Peyer's patch (tissue), 4 donors: ENCODE data around the gene GRIPAP1. TPM values are rescaled to one million over a fixed set of nuclear protein-coding genes. Genes with fewer than 3 reads are reported as not detected.

Source experiments
- DNase-seq, 3 donors: peaks; one replicate each; pipeline ENCODE4 v3.0.0-alpha.2; 2017 to 2019
- H3K27ac ChIP-seq, 4 donors: fragments of 200-600 bp; sonication (generic); one replicate each; pipeline ENCODE4 v1.5.1; 2016 to 2019
- H3K27me3 ChIP-seq, 2 donors: fragments of 200-600 bp; sonication (generic); one replicate each; pipeline ENCODE4 v1.5.1; 2019
- H3K36me3 ChIP-seq, 3 donors: fragments of 200-600 bp; sonication (generic); one replicate each; pipeline ENCODE4 v1.5.1; 2016 to 2019
- H3K4me1 ChIP-seq, 4 donors: fragments of 200-600 bp; sonication (generic); one replicate each; pipeline ENCODE4 v1.5.1; 2016 to 2019
- H3K4me3 ChIP-seq, 4 donors: fragments of 200-600 bp; sonication (generic); 1 replicate in 3 of 4; 2 replicates in 1 of 4; pipeline ENCODE4 v1.5.1; 2016 to 2019; ENCODE audit warnings: mild to moderate bottlenecking in 1 of 4
- H3K9me3 ChIP-seq, 4 donors: fragments of 200-600 bp; sonication (generic); one replicate each; pipeline ENCODE4 v1.5.1; 2016 to 2019; ENCODE audit warnings: mild to moderate bottlenecking in 1 of 4
- POLR2A ChIP-seq, 2 donors: fragments of 450-650 bp; IDR thresholded peaks; one replicate each; pipeline ENCODE4 v1.5.1; 2017; ENCODE audit warnings: antibody characterized with exemption in 2 of 2, mild to moderate bottlenecking in 2 of 2, moderate library complexity in 2 of 2
- total RNA-seq, 4 donors: library from RNA; depleted of rRNA; stranded (reverse); fragments of >200 nt; gene quantifications; one replicate each; pipeline ENCODE4 v1.1.0, GENCODE V29; 2016
- TF ChIP-seq, protein P1 (sequence below), 6 experiments: fragments of 450-650 bp in 4 of 6; fragments of 200-600 bp in 2 of 6; sonication (generic) in 1 of 6; IDR thresholded peaks; one replicate each; pipeline ENCODE4 v1.5.1; 2017 to 2019; ENCODE audit warnings: antibody characterized with exemption in 6 of 6, mild to moderate bottlenecking in 3 of 6, moderate library complexity in 1 of 6

The GRIPAP1 gene
- total RNA-seq, 4 donors from 2014 or later: 32.4 to 139 (median 70.9) TPM

DNA sequence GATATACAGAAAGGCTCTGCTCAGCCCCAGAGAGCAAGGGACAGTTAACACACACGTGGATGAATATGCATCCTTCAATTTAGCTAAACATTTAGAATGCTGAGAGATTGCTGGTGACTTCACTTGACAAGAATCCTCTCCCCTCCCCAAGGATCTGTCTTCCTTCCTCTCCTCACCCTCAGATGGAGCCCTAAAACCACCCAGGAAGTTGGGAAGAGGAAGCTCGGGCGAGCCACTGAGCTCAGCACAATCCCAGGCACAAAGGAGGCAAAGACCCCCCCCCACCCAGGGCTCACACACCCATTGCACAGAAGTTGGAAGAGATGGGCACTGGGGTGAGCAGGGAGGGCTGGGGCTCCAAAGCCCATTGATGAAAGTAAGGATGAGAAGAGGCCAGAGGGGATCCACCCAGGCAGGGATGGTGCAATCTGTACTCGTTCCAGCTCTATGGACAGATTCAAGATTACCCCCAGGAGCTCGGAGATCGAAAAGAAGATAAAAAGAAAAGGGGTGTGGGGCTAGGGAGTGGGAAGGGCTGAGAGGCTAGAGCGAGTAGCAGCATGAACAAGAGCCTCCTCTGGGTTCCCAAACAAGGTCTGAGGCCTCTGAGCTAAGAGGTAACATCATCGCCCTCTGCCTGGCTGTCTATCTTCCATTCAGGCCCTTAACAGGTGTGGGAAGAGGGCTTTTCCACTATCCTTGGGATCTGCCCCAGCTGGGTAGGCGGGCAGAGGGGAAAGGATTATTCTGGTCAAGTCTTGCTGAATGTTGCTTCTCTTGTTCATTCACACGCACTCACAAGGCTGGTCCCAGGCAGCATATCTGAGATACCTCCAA is 39.9 kb upstream of the GRIPAP1 start:
- H3K9me3 ChIP-seq: no peaks in the 10 kb centered on the region
- no peak for DNase-seq
- peaks cover 0 to 24% (median 0%) of the 10 kb centered on the region in 3 donors for H3K36me3 ChIP-seq
- H3K4me3 ChIP-seq: peak overlapping the region; percentile 52 to 93 (median 80)
- H3K27me3 ChIP-seq: no peaks in the 10 kb centered on the region
- no peak for TF ChIP-seq POLR2A (IDR thresholded peaks at IDR 0.05)
- TF ChIP-seq, protein P1, sequence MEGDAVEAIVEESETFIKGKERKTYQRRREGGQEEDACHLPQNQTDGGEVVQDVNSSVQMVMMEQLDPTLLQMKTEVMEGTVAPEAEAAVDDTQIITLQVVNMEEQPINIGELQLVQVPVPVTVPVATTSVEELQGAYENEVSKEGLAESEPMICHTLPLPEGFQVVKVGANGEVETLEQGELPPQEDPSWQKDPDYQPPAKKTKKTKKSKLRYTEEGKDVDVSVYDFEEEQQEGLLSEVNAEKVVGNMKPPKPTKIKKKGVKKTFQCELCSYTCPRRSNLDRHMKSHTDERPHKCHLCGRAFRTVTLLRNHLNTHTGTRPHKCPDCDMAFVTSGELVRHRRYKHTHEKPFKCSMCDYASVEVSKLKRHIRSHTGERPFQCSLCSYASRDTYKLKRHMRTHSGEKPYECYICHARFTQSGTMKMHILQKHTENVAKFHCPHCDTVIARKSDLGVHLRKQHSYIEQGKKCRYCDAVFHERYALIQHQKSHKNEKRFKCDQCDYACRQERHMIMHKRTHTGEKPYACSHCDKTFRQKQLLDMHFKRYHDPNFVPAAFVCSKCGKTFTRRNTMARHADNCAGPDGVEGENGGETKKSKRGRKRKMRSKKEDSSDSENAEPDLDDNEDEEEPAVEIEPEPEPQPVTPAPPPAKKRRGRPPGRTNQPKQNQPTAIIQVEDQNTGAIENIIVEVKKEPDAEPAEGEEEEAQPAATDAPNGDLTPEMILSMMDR (IDR thresholded peaks at IDR 0.05): no peak
- H3K4me1 ChIP-seq: peaks cover 0 to 16% (median 0%) of the 10 kb centered on the region in 4 donors
- peak overlapping the region; percentile 83 to 99 (median 96) for H3K27ac ChIP-seq

DNA sequence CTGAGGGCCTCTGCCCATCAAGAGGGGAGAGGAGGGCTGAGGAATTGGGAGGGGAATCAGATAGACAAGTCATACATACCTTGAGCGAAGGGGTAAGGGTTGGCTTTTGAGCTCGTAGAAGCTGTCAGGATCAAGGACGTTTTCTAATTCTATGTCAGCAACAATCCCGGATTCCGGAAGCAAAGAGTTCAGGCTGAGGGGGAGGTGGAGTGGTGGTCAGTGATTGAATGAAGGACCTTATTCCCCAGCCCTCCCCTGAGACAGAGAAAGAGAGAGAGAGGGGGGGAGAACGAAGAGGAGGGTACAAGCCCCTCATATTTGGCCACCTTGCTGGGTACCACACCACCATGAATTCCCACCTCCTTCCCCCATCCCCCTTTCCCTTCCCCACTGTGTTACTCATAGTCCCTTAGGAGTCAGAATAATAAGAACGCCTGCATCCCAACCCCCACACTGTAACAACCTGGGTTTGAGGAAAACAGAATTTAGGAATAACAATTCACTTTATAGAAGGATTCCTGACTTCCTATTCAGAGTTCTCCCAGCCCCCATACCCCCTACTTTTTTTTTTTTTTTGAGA is 38.4 kb upstream of the GRIPAP1 start:
- no peaks in the 10 kb centered on the region for H3K9me3 ChIP-seq
- peaks cover 0 to 31% (median 0%) of the 10 kb centered on the region in 3 donors for H3K36me3 ChIP-seq
- H3K4me3 ChIP-seq: peak overlapping the region in 2 of 4 donors; percentile 17 to 27
- H3K27ac ChIP-seq: peak overlapping the region; percentile 32 to 99 (median 60)
- H3K4me1 ChIP-seq: peaks cover 0 to 16% (median 0%) of the 10 kb centered on the region in 4 donors
- TF ChIP-seq, protein P1 (IDR thresholded peaks at IDR 0.05): no peak
- TF ChIP-seq POLR2A (IDR thresholded peaks at IDR 0.05): no peak
- H3K27me3 ChIP-seq: no peaks in the 10 kb centered on the region
- DNase-seq: no peak

DNA sequence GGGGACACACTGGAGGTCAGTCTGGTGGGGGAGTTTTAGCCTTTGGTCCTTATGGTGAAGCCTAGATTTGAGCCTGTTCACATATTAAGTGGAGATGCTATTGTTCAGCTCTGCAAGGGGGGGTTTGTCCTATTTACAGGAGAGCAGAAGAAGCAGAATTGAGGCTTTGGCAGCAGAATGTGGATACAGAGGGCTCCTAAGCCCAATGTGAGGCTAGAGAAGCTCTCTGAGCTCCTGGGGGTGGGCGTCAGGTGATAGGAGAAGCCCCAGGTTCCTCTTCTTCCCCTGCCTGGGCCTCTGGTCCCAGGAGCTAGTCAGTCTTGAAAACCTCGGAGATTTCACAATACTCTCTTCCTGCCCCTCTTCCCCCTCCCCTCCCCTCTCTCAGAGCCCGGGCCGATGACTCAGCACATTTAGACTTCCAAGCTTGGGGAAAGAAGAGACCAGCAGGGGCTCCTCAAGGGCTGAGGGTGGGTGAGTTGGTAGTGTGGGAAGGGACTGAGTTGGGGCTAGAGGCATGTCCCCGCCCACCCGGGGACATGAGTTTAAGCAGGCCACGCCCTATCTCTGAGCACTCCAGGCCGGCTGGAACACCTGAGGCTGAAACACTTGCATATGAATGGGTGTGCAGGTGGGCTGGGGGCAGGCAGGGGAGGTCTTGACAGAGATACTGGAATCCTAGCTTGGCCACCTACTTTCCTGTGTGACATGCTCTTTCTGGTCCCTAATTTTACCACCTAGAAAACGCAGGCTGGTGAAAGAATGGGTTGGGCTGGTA is 37.7 kb upstream of the GRIPAP1 start:
- H3K4me1 ChIP-seq: peaks cover 0 to 16% (median 0%) of the 10 kb centered on the region in 4 donors
- TF ChIP-seq, protein P1 (IDR thresholded peaks at IDR 0.05): no peak
- no peak for TF ChIP-seq POLR2A (IDR thresholded peaks at IDR 0.05)
- peaks cover 0 to 31% (median 0%) of the 10 kb centered on the region in 3 donors for H3K36me3 ChIP-seq
- DNase-seq: peak in 2 of 3 donors; percentile 38 to 73
- H3K27me3 ChIP-seq: no peaks in the 10 kb centered on the region
- H3K4me3 ChIP-seq: peak overlapping the region in 2 of 4 donors; percentile 17 to 27
- peak overlapping the region; percentile 32 to 99 (median 60) for H3K27ac ChIP-seq
- H3K9me3 ChIP-seq: no peaks in the 10 kb centered on the region

DNA sequence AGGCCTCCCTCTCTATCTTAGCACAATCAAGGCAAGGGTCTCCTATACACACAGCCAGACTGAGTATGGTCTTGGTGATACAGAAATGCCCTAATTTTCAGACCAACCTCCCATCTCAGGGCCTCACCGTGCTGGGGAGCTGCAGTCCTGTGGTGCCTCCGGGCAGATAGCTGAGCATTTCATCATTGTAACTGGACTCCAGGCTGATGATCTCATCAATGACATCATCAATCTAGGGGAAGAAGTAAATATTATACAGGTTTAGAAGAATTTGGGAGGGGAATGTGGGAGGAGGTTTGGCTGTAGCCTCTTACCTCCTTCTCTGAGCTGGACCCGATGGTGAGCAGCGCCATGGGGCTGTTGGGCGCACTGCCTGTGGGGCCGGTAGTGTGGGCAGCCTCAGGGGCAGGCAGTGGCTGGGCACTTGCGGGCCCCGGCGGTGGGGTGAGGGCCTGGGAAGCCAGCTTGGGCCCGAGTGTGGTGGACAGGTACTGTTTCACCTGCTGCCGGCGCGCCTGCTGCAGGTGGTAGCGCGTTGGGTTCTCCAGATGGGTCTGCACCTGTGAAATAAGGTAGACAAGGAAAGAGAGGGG is 35.9 kb upstream of the GRIPAP1 start:
- Histone ChIP-seq H3K9me3 (no peaks in the 10 kb centered on the region), H3K27ac (no peak overlapping the region), H3K36me3 (peaks cover 0 to 45% (median 0%) of the 10 kb centered on the region in 3 donors)

More for the DNA sequence above, 35.9 kb upstream of the GRIPAP1 start:
- no peaks in the 10 kb centered on the region for H3K27me3 ChIP-seq
- H3K4me3 ChIP-seq: no peak overlapping the region
- DNase-seq: no peak
- TF ChIP-seq POLR2A (IDR thresholded peaks at IDR 0.05): no peak
- TF ChIP-seq, protein P1 (IDR thresholded peaks at IDR 0.05): no peak
- peaks cover 0 to 16% (median 0%) of the 10 kb centered on the region in 4 donors for H3K4me1 ChIP-seq
